Stimulated activated CD8-positive, alpha-beta memory T cell treated with anti-CD3 and anti-CD28 coated beads, Interleukin-4, amount 100 ng/mL, for 48 hours (primary cell): ENCODE measurements around the gene UBR1.
"Not testable (repeated sequence)": the region's sequence is repeated elsewhere in the genome, so short reads cannot be mapped to it uniquely, and the experiment has no call there.

ENCODE experiments used
- DNase-seq: peaks from one replicate; pipeline ENCODE4 v3.0.0-alpha.2; 2020

Gene UBR1

DNA sequence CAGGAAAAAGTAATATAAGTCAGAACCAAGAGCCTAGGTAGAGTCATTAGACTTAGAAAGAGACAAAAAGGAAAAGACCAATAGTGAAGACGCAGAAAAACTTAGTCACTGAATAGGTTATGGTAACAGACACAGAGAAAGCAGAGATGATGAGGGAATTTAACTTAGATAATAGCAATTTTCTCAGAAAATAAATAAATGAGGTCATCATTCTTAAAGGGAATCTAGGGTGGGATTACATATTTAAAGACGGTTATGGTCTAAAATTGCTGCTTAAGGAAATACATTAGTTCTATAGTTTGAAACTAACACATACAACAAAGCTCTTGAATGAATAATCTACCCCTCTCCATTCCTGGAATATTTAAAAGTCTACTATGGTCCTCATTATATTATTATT lies 59.4 kb downstream of the UBR1 start:
- DNase-seq: no peak

DNA sequence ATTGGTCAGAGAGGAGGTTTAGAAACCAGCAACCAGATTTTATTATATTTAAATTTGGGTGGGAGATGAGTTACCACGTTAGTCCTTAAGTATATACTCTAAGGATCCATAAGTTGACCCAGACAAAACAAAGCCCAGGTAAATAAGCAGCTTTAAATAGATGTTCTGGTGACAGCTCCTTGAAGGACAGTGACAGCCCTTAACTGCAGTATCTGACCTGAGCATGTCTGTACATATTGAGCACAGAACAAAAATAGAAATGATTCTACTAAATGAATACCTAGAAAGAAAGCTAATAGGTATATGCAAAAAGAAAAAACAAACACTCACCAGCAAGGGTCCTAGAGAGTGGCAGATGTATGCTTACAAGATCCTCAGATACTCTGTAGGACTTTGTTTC lies 63.0 kb downstream of the UBR1 start:
- DNase-seq: no peak

DNA sequence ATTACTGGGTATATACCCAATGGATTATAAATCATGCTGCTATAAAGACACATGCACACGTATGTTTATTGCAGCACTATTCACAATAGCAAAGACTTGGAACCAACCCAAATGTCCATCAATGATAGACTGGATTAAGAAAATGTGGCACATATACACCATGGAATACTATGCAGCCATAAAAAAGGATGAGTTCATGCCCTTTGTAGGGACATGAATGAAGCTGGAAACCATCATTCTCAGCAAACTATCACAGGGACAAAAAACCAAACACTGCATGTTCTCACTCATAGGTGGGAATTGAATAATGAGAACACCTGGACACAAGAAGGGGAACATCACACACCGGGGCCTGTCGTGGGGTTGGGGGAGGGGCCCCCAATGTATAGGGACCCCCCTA lies 64.8 kb downstream of the UBR1 start:
- DNase-seq: not testable (repeated sequence)

DNA sequence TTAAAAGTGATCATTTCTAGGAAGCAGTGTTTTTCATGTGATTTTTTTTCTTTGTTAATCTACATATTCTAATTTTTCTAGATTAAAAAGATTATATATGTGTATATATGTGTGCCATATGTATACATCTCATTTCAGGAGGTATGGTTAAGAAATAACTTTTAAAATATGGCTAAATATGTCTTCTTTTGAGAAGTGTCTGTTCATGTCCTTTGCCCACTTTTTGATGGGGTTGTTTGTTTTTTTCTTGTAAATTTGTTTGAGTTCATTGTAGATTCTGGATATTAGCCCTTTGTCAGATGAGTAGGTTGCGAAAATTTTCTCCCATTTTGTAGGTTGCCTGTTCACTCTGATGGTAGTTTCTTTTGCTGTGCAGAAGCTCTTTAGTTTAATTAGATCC lies 70.6 kb downstream of the UBR1 start:
- DNase-seq: not testable (repeated sequence)

DNA sequence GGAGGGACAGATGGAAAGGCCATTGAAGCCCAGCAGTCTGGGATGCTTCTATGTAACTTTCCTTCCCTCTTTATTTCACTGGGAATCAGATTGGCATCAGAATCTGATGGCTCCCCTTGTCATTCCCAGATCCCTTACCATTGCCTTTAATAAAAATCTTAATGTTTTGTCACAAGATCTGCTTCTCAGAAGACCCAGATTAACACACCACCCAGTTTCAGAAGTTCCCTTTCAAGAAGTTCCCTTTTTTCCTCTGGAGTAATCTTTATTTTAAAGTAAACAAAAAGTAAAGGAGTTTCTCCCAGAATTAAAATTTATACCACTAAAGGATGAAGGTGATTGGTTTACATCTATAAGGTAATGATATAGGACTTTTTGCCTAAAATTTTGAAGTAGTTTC lies 76.4 kb downstream of the UBR1 start:
- no peak for DNase-seq

GRCh38 chr15:43025150-43025549 lies 80.7 kb downstream of the UBR1 start:
- DNase-seq: no peak

DNA sequence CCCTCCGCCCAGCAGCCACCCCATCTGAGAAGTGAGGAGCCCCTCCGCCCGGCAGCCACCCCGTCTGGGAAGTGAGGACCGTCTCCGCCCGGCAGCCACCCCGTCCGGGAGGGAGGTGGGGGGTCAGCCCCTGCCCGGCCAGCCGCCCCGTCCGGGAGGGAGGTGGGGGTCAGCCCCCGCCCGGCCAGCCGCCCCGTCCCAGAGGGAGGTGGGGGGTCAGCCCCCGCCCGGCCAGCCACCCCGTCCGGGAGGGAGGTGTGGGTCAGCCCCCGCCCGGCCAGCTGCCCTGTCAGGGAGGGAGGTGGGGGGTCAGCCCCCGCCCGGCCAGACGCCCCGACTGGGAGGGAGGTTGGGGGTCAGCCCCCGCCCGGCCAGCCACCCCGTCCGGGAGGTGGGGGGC lies 91.2 kb downstream of the UBR1 start:
- DNase-seq: not testable (repeated sequence)

- no peak for DNase-seq
Measured at GRCh38 chr15:43009206-43009605, 96.6 kb downstream of the UBR1 start.

DNA sequence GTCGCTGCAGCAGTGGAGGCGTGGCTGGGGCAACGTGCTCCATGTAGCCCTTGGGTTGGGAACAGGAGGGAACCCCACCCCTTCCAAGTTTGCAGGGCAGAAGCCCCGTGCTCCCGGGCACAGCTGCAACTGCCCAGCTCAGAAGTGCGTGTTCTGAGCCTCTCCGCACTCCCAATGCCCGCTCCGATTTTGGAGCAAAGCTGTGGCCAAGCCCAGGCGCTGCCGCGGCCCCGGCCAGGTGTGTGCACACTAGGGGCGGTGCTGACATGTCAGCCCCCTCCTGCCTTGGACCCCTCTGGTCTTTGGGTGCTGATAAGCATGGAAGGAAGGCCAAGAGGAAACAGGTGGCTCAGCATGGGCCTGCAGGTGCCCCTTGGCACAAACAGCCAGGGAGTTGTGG lies 97.7 kb downstream of the UBR1 start:
- DNase-seq: no peak

DNA sequence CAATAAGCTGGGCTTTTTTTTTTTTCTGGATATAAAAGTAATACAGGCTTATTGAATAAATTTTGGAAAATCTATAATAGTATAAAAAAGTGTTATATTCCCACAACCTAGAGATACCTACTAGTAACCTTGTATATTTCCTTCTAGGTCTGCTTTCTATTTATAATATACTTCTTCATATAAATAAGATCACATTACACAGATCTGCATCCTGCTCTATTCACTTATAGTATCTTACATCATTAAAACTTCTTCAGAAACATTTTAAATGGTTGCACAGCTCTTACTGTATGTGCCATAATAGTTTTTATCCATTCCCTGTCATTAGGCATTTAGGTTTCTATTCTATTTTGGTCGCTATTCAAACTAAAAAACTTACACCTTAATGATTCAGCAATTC lies 98.3 kb downstream of the UBR1 start:
- DNase-seq: no peak

DNA sequence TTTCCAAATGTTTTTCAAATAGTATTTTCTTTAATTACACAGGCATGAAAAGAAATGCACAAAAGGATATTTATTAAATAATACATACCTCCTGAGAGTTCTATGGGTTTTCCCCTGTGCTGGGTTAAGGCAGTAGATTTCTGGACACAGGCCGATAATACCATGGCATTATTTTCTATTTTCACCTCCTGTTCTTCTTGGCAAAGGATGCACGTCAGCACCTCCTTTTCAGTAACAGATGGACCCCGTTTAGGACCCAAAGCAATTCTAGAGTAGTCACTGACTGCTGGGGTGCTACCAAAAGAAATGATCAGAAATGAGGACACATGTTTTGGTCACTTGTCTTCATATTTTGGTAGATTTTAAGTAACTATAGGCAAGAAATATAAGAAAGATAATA lies 98.8 kb downstream of the UBR1 start:
- DNase-seq: no peak

DNA sequence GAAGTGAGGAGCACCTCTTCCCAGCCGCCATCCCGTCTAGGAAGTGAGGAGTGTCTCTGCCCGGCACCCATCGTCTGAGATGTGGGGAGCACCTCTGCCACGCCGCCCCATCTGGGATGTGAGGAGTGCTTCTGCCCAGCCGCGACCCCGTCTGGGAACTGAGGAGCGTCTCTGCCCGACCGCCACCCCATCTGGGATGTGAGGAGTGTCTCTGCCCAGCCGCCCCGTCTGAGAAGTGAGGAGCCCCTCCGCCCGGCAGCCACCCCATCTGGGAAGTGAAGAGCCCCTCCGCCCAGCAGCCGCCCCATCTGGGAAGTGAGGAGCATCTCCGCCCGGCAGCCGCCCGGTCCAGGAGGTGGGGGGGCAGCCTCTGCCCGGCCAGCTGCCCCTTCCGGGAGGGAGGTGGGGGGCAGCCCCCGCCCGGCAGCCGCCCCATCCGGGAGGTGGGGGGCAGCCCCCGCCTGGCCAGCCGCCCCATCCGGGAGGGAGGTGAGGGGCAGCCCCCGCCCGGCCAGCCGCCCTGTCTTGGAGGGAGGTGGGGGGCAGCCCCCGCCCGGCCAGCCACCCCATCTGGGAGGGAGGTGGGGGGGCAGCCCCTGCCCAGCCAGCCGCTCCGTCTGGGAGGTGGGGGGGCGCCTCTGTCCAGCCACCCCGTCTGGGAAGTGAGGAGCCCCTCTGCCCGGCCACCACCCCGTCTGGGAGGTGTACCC lies 100.8 kb downstream of the UBR1 start:
- not testable (repeated sequence) for DNase-seq

- DNase-seq: no peak
Measured at GRCh38 chr15:42999201-42999779, 106.5 kb downstream of the UBR1 start.

GRCh38 chr15:42996871-42997270 lies 109.0 kb downstream of the UBR1 start:
- DNase-seq: no peak

GRCh38 chr15:42994546-42994945 lies 111.3 kb downstream of the UBR1 start:
- DNase-seq: no peak

- no peak for DNase-seq
Measured at GRCh38 chr15:42992626-42993025, 113.2 kb downstream of the UBR1 start.

DNA sequence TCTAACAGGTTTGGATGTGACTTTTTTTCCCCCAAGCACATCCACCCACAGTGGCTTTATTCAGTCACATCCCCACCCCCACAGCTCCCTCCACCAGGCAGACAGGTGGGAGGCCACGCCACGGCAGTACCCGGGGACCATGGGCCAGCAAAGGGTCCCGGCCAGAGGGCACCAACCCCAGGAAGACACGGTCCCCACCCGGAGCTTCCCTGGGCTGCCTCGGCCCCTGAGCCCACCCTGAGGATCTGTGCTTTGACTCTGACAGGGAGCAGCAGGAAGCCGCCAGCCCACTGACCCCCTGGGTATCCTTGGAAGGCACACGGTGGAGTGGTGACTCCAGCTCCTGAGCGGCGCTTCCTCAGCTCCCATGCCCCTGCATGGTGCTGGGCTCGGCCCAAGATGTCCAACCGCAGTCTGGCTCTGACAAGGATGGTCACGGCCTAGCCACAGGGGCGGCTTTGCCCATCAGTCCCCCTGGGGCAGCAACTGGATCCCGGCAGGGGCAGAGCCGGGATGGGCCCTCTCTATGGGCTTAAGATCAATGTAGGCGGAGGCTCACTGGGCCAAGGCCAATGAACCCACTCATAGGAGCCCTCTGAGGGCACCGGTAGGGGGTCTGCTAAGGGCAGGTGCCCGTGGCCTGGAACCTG lies 119.0 kb downstream of the UBR1 start:
- DNase-seq: no peak

DNA sequence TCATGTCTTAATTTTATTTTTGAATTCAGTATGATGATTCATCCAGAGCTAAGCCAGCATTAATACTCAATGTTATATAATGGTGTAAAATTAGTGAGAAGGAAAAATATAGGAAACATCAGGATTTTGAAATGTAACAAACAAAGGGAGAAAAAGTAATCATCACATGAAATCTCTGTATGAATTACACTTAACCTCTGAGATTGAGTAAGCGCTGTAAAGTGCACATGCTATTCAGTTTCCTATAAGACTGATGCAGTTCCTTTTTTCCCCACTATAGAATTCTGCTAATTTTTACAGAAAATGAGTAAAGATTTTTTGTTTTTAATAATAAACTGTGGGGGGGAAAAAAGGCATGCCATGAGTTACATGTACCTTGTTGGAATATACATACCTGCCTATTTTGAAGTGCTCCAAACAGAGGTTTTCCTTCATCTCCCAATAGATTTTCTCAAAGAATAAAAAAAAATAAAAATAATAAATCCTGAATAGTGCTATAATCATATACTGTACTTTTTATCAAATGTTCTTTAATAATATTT lies 121.3 kb downstream of the UBR1 start:
- no peak for DNase-seq

DNA sequence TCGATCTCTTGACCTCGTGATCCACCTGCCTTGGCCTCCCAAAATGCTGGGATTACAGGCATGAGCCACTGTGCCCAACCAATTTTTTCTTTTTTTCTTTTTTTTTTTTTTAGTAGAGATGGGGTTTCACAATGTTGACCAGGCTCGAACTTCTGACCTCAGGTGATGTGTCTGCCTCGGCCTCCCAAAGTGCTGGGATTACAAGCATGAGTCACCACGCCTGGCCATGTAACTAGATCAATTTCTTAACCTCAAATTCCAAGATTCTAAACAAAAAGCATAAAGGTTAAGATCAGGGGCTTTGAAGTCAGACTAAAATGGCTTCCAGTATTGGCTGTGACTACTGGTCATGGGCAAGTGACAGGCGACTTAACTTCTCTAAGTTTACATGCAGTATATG lies 126.7 kb downstream of the UBR1 start:
- not testable (repeated sequence) for DNase-seq

GRCh38 chr15:42974202-42974862 lies 131.5 kb downstream of the UBR1 start:
- DNase-seq: no peak

DNA sequence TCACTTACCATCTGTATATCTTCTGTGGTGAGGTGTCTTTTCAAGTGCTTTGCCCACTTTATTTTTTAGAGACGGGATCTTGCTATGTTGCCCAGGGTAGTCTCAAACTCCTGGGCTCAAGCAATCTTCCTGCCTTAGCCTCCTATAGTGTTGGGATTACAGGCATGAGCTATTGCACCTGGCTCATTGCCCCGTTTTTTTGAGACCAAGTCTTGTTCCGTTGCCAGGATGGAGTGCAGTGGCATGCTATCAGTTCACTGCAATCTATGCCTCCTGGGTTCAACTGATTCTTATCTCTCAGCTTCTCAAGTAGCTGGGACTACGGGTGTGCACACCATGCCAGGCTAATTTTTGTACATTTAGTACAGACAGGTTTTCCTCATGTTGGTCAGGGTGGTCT lies 132.7 kb downstream of the UBR1 start:
- no peak for DNase-seq

DNA sequence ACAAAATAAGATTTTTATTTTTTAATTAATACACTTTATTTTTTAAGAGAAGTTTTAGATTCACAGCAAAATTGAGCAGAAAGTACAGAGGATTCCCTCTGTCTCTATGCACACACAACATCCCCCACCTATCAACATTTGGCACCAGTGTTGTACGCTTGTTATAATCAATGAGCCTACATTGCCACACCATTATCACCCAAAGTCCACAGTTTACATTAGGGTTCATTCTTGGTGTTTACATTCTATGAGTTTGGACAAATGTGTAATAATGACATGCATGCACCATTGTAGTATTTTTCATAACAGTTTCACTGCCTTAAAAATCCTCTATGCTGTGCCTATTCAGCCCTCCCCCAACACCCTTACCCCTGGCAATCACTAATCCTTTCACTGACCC lies 134.0 kb downstream of the UBR1 start:
- DNase-seq: no peak

DNA sequence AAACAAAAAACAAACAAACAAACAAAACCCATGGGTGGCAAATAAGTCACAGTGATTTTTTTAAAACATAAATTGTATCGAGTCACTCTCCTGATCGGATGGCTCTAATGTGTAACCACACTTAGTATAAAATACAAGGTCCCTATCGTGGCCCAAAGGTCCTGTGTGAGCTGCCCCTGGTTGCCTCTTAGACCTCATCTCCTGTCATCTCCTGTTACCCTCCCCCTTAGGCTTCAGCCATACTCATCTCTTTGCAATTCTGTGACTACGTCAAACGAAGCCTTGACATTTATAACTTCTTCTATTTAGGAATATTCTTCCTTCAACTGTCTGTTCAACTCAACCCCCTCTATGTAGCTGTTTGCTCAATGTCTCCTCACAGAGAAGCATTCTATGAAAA lies 141.4 kb downstream of the UBR1 start:
- no peak for DNase-seq

GRCh38 chr15:42955518-42955917 lies 150.3 kb downstream of the UBR1 start:
- DNase-seq: no peak
